Loucy (cell line): ENCODE results near the gene ROBO2.

Experiments
- CTCF ChIP-seq: fragments of 200-600 bp; sonication (generic); conservative IDR thresholded peaks from 2 replicates; pipeline ENCODE4 v1.5.1; 2014; ENCODE audit warnings: mild to moderate bottlenecking, antibody characterized with exemption, low read length
- EZH2phosphoT487 ChIP-seq: fragments of 200-600 bp; IDR thresholded peaks from 2 replicates; pipeline ENCODE4 v1.6.1; 2018; ENCODE audit warnings: antibody characterized with exemption, mild to moderate bottlenecking, moderate library complexity, borderline replicate concordance

GRCh38 chr3:77068808-77069207, 28.9 kb downstream of the ROBO2 start:
- TF ChIP-seq CTCF (no peak), EZH2phosphoT487 (no peak)
